HG03095 (cell line): ENCODE measurements around the gene EDARADD.
"Not testable (repeated sequence)": the region's sequence is repeated elsewhere in the genome, so short reads cannot be mapped to it uniquely, and the experiment has no call there.

ENCODE experiments used
- ATAC-seq: cut with Tn5 transposase; IDR thresholded peaks from one replicate; pipeline ENCODE4 v1.9.1; 2021; ENCODE audit warnings: moderate library complexity; ENCODE audit not compliant: unreplicated experiment

Gene EDARADD

GRCh38 chr1:236393681-236394481, at the start of gene EDARADD:
Gene EDARADD (plus strand): TSS chr1:236394286. CDS start chr1:236394445, 159 bp downstream.
- ATAC-seq, result no peak

DNA sequence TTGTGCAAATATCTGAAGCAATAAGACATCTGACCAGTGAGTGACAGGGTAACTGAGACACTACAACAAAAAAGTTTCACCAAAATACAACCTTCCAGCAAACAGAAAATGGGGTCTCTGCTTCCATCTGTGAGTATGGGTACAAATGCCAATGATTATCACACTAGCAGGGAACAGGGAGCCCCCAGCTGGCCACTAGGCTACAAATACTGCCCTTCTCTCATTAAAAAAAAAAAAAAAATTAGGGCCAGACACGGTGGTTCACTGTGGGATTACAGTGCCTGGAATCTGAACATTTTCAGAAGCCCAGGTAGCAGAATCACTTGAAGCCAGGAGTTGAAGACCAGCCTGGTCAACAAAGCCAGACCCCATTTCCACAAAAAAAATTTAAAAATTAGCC, 48.4 kb upstream of the EDARADD start:
- no peak for ATAC-seq

GRCh38 chr1:236348071-236348470, 46.0 kb upstream of the EDARADD start:
- no peak for ATAC-seq

DNA sequence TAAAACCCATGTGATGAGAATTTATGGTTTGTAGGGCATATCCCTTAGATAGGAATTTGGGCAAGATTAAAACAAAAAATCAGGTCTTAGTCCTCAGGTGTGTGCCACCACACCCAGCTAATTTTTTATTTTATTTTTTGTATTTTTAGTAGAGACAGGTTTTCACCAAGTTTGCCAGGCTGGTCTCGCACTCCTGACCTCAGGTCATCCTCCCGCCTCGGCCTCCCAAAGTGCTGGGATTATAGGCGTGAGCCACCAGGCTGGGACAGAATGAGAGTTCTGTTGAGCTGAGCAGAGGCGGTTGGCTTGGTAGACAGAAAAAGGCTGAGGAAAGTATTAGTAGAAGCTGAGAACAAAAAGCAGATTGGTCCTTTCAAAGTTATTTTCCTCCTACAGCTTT, 43.8 kb upstream of the EDARADD start:
- ATAC-seq, result no peak

DNA sequence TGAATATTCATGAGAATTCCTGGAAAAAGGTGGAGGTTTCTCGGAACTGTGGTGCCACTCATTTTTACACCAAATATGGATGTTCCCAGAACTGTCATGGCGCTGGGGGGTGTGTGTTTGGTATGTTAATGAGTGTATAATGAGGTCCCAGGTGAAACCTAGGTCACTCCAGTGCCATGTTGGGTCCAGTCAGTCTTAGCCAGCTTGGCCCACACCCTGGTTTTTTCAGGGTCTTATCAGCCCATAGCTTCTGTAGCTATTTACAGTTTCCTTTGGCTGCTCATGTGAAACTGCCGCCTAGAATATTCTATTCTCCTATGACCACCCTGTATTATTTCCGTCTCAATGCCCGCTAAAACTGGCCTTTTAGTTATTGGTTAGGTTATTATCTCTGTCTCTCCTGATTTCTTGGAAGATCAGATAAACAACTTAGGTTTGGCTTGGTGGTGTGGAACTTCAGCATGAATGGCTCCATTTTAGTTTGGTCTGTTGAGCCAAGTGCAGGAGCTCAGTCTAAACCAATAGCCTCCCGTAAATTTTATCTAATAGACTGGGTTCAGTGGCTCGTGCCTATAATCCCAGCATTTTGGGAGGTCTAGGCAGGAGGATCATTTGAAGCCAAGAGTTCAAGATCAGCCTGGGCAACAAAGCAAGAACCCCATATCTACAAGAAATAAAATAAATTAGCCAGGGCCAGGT, 42.1 kb upstream of the EDARADD start:
- ATAC-seq, result no peak

DNA sequence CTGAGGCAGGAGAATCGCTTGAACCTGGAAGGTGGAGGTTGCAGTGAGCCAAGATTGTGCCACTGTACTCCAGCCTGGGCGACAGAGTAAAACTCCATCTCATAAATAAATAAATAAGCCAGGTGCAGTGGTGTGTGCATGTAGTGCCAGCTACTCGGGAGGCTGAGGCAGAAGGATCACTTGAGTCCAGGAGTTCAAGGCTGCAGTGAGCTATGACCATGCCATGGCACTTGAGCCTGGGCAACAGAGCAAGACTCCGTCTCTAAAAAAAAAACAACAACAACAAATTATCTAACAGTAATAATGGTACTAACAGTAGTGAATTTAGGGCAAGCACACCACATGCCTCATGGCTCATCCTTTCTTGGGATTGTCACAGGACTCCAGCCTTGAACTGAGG, 41.3 kb upstream of the EDARADD start:
- ATAC-seq, result not testable (repeated sequence)

DNA sequence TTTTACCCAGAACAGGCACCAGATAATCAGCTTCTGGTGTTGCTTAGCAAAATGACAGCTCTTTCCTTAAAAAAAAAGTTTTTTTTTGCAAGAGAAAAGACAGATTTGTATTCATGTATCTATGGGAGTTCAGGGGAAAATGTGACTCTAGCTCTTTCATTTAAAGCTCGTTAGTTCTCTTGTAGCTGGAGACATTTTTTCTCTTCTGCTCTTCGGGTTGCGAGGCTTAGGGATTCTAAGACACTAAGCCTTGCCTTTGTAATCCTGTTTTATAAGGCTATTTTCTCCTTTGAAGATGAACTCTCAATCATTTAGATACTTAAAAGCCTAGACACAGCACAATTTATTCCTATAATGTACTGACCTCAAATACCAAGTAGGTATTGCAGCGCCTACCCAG, 40.3 kb upstream of the EDARADD start:
- ATAC-seq, result no peak

- ATAC-seq, result no peak
Measured at GRCh38 chr1:236354330-236355147, 39.5 kb upstream of the EDARADD start.

- ATAC-seq, result no peak
Measured at GRCh38 chr1:236356141-236356540, 37.9 kb upstream of the EDARADD start.

GRCh38 chr1:236361909-236362590, 32.0 kb upstream of the EDARADD start:
- no peak for ATAC-seq

DNA sequence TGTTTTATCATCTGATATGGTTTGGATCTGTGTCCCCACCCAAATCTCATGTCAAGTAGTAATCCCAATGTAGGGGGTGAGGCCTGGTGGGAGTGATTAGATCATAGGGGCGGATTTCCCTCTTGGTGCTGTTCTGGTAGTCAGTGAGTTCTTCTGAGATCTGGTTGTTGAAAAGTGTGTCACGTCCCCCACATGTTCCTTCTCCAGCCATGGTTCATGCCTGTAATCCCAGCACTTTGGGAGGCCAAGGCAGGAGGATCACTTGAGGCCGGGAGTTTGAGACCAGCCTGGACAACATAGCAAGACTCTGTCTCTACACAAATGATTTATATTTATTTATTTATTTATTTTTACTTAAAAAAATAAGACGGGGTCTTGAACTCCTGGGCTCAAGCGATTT, 30.8 kb upstream of the EDARADD start:
- no peak for ATAC-seq

DNA sequence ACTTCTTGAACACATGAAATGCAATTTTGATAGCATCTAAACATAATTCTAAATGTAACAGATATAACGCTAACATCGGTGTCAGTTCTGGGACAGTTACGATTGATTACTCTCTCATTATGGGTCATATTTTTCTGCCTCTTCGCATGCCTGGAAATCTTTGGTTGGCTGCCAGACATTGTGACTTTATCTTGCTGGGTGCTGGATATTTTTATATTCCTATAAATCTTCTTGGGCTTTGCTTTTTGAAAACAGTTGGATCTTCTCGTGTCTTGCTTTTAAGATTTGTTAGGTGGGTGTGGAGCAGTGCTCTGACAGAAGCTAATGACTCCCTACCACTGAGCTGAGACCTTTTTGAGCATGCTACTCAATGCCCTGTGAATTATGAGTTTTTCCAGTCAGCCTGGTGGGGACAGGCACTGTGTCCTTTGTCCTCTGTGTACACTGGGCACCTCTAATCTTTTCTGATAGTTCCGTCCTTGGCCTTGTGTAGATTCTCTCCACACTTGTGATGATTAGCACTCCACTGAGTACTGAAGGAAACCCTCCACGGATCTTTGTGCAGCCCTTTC, 28.0 kb upstream of the EDARADD start:
- ATAC-seq, result no peak

GRCh38 chr1:236366681-236367080, 27.4 kb upstream of the EDARADD start:
- ATAC-seq, result not testable (repeated sequence)

GRCh38 chr1:236370420-236370819, 23.7 kb upstream of the EDARADD start:
- ATAC-seq, result no peak

DNA sequence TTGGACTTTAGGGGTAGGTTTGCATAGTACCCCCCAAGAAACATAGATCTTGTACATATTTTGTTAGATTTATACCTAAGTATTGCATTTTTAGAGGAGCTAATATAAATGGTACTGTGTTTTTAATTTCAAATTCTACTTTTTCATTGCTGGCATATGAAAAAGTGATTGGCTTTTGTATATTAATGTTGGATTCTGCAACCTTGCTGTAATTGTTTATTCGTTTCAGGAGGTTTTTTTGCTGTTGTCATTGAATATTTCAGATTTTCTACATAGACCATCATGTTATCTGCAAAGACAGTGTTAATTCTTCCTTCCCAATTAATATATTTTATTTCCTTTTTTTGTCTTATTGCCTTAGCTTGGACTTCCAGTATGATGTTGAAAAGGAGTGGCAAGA, 23.0 kb upstream of the EDARADD start:
- no peak for ATAC-seq

GRCh38 chr1:236377832-236378535, 16.1 kb upstream of the EDARADD start:
- ATAC-seq, result no peak

GRCh38 chr1:236381565-236382158, 12.4 kb upstream of the EDARADD start:
- no peak for ATAC-seq

- ATAC-seq, result no peak
Measured at GRCh38 chr1:236388332-236388731, 5.8 kb upstream of the EDARADD start.

- no peak for ATAC-seq
Measured at GRCh38 chr1:236389253-236389652, 4.8 kb upstream of the EDARADD start.

- no peak for ATAC-seq
Measured at GRCh38 chr1:236391008-236391407, 3.1 kb upstream of the EDARADD start.
